ENCODE measurements around the gene RCOR3.
A peak's percentile ranks its signal among the peaks of the same experiment; 100 is the strongest.
"Not testable (repeated sequence)": the region's sequence is repeated elsewhere in the genome, so short reads cannot be mapped to it uniquely, and the experiment has no call there.

Gene RCOR3

DNA sequence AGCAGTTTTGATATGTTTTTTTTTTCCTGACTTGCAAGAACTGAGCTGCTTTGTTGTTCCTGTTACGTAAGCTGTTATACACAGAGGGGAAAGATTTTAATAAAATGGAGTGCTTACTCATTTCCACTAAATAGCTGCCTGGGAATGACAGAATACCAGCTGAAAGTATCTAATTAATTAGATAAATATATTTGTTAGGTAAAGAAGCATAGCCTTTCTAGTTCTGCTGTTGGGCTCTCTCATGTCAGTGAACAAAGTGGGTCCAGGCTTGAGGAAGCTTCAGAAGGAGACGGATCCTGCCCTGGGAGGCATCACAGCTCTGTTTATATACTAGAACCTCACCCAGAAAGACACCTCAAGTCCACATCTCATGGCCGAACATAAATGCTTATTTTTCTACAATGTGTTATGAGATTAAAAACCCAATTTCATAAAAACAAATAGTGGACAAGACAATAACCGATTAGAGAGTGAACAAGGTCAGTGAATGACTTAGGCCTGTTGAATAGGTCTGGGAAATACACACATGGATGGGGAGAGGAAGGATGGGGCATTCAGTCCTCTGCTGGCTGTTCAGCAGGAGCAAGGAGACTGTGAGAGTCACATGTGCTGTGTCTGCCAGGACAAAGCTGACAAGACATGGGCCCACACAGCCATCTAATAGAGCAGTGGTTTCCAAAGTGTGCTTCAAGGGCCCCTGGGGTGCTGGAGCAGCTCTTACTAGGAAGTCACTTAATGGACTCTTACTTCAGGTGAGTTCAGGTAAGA is 88.1 kb downstream of the RCOR3 start:
- no peak overlapping the region for H3K4me3 ChIP-seq (ENCODE audit: control insufficient read depth, low read depth, low read length)
- no peak for DNase-seq (ENCODE audit: low read depth)
- no peak for TF ChIP-seq CTCF (IDR thresholded peaks at IDR 0.05; ENCODE audit: control insufficient read depth, insufficient read depth, low read depth, low read length, missing control alignments)

DNA sequence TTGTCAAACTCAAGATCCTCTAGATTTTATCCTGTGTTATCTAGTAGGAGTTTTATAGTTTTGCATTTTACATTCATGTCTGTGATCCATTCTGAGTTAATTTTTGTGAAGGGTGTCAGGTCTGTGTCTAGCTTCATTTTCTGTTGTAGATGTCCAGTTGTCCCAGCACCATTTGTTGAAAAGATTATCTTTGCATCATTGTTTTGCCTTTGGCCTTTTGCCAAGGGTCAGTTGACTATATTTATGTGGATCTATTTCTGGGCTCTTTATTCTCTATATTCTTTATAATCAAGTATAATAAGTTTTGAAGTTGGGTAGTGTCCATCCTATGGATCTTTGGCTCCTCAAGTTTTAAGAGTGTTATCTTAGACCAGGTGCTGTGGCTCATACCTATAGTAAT is 89.4 kb downstream of the RCOR3 start:
- no peak for TF ChIP-seq CTCF (IDR thresholded peaks at IDR 0.05; ENCODE audit: control insufficient read depth, insufficient read depth, low read depth, low read length, missing control alignments)
- no peak overlapping the region for H3K4me3 ChIP-seq (ENCODE audit: control insufficient read depth, low read depth, low read length)
- no peak for DNase-seq (ENCODE audit: low read depth)

- no peak for TF ChIP-seq CTCF (IDR thresholded peaks at IDR 0.05; ENCODE audit: control insufficient read depth, insufficient read depth, low read depth, low read length, missing control alignments)
- DNase-seq (ENCODE audit: low read depth), result no peak
- no peak overlapping the region for H3K4me3 ChIP-seq (ENCODE audit: control insufficient read depth, low read depth, low read length)
Measured at GRCh38 chr1:211349741-211350140, 90.6 kb downstream of the RCOR3 start.

DNA sequence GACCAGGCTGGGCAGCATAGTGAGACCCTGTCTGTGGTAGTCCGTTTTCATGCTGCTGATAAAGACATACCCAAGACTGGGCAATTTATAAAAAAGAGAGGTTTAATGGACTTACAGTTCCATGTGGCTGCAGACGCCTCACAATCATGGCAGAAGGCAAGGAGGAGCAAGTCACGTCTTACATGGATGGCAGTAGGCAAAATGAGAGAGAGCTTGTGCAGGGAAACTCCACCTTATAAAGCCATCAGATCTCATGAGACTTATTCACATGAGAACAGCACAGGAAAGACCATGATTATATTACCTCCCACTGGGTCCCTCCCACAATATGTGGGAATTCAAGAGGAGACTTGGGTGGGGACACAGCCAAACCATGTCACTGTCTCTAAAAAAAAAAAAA is 92.9 kb downstream of the RCOR3 start:
- not testable (repeated sequence) for H3K4me3 ChIP-seq (ENCODE audit: control insufficient read depth, low read depth, low read length); DNase-seq (ENCODE audit: low read depth)

DNA sequence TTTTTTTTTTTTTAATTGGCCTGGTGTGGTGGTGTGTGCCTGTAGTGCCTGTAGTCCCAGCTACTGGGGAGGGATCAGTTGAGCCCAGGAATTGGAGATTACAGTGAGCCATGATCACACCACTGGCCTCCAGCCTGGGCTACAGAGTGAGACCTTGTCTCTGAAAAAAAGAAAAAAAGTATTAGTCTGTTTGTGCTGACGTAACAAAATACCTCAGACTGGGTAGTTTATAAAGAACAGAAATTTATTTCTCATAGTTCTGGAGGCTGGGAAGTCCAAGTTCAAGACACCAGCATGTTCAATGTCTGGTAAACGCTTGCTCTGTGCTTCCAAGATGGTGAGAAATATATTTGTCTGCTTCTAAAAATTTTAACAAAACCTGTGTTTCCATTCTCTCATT is 93.3 kb downstream of the RCOR3 start:
- no peak overlapping the region for H3K4me3 ChIP-seq (ENCODE audit: control insufficient read depth, low read depth, low read length)
- TF ChIP-seq CTCF (IDR thresholded peaks at IDR 0.05; ENCODE audit: control insufficient read depth, insufficient read depth, low read depth, low read length, missing control alignments), result no peak
- no peak for DNase-seq (ENCODE audit: low read depth)

DNA sequence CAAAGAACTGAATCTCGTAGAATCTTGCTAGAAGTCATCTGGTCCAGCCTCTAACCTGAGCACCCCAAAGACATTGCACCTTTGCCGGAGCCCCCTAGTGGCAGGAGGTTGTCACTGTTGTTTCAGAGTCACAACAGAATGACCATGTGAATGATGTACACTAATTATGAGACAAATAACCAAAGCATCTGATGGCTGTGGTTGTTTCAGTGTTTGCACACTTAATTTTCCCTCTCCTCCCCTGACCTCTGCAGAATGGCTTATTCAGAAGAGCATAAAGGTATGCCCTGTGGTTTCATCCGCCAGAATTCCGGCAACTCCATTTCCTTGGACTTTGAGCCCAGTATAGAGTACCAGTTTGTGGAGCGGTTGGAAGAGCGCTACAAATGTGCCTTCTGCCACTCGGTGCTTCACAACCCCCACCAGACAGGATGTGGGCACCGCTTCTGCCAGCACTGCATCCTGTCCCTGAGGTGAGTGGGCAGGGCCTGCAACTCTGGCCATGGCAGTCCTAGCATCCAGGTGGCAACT is 93.9 kb downstream of the RCOR3 start:
- peak; percentile 71 for TF ChIP-seq CTCF (IDR thresholded peaks at IDR 0.05; ENCODE audit: control insufficient read depth, insufficient read depth, low read depth, low read length, missing control alignments)
- no peak for DNase-seq (ENCODE audit: low read depth)
- no peak overlapping the region for H3K4me3 ChIP-seq (ENCODE audit: control insufficient read depth, low read depth, low read length)

DNA sequence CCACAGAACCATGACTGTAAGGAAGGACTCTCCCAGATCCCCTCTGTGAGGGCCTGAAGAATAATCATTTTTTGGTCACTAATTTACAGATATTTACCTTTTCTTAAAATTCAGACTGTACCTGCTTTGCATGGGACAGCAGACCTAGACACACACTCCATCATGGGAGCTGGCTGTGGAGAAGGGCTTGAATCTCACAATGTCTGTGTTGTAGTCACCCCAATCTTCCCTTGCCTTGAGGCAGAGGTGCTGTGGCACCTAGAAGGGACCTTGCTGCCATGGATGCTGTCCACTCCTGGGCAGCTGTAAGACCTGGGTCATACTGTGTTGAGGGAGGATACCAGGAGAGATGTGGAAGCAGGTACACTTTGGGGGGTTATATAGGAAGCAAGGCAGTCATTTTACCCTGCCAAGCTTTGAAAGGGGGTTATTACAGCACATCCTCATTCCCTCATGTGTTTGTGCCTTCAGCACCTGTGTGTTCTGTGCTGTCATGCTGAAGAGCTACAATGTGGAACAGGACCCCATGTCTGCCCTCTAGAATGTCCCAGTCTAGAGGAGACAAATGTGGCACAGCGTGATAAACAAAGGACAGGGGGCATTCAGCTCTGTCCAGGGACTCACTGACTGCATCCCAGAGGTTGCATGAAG is 94.5 kb downstream of the RCOR3 start:
- TF ChIP-seq CTCF (IDR thresholded peaks at IDR 0.05; ENCODE audit: control insufficient read depth, insufficient read depth, low read depth, low read length, missing control alignments), result no peak
- H3K4me3 ChIP-seq (ENCODE audit: control insufficient read depth, low read depth, low read length), result no peak overlapping the region
- DNase-seq (ENCODE audit: low read depth), result no peak

Measured in AG09309 (cell line).